AG09319 (cell line): ENCODE results near the gene PDE8A.

ENCODE experiments used
- DNase-seq: peaks from one replicate; pipeline ENCODE4 v3.0.0-alpha.2; 2010; ENCODE audit warnings: low read depth; ENCODE audit errors: extremely low read depth
- TF ChIP-seq, protein P1 (sequence below): IDR thresholded peaks from 2 replicates; pipeline ENCODE4 v1.5.1; 2011; ENCODE audit warnings: low read depth, mild to moderate bottlenecking, inconsistent platforms, low read length, moderate library complexity

Gene PDE8A

DNA sequence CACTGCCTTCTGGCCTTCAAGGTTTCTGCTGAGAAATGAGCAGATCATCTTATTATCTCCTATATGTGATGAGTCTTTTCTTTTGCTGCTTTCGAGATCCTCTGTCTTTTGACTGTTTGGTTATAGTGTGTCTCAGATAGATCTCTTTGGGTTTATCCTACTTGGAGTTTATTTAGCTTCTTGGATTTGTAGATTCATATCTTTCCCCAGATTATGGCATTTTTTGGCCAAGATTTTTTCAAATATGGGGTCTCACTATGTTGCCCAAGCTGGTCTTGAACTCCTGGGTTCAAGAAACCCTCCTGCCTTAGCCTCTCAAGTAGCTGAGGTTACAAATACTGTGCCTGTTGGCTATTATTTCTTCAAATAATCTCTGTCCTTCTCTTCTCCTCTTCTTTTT is 150.3 kb downstream of the PDE8A start:
- TF ChIP-seq, protein P1, sequence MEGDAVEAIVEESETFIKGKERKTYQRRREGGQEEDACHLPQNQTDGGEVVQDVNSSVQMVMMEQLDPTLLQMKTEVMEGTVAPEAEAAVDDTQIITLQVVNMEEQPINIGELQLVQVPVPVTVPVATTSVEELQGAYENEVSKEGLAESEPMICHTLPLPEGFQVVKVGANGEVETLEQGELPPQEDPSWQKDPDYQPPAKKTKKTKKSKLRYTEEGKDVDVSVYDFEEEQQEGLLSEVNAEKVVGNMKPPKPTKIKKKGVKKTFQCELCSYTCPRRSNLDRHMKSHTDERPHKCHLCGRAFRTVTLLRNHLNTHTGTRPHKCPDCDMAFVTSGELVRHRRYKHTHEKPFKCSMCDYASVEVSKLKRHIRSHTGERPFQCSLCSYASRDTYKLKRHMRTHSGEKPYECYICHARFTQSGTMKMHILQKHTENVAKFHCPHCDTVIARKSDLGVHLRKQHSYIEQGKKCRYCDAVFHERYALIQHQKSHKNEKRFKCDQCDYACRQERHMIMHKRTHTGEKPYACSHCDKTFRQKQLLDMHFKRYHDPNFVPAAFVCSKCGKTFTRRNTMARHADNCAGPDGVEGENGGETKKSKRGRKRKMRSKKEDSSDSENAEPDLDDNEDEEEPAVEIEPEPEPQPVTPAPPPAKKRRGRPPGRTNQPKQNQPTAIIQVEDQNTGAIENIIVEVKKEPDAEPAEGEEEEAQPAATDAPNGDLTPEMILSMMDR = no peak
- DNase-seq = no peak

DNA sequence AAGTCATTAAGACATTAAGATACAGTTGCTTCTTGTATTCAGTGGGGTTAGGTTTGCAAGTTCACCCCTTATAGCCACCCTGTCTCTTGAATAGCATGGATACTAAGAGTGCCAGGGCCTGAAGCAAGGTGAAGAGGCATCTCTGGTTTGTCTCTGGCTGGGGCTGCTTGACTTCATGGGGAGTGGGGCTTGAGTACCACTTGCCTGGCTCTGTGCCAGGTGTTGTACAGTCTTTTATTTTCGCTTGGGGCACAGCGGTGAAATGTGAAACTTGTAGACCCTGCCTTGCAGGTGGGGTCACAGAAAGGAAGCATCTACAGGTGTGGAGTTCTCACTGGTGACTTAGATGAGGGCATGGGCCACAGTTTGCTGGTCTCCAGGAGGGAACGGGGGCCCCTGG is 152.1 kb downstream of the PDE8A start:
- TF ChIP-seq, protein P1 = no peak
- no peak for DNase-seq

DNA sequence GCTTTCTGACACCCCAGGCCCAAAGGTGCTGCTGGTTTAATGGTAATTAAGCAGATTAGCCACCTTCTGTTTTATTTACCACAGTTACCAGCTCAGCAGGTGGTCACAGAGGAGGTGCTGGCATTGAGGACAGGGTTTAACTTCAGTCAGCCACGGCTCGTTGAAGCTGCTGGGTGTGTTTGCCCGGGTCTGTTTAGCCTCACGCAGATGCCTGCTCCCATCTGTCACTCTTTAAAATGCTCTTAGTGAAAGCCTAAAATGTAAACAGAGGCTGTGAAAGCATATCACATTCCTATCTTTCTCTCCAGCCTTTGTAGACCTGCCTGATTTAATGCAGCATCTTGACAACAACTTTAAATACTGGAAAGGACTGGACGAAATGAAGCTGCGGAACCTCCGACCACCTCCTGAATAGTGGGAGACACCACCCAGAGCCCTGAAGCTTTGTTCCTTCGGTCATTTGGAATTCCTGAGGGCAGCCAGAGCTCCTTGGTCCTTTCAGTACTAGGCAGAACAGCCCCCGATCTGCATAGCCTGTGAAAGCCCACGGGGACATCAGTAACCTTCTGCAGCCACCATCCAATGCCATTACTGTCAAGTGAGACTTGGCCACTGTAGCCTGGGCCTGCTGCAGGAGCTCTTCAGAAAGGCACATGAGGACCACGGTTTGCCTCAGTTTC is 156.0 kb downstream of the PDE8A start:
- DNase-seq = no peak
- TF ChIP-seq, protein P1 = no peak

DNA sequence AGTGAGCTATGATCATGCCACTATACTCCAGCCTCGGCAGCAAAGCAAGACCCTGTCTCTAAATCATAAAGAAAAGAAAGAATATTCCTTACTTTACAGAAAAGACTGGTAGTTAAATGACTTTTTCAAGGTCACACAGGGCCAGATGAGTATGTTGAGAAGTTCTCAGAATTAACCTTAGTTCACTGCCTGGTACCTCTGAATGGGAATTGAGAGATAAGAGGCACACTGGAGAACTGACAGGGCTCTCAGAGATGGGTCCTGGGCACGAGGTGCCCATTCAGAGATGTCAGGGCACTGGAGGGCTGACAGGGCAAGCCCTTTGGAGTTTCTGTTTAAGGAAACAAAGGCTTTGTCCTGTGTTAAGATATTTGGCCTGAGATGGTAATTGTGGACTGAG is 157.7 kb downstream of the PDE8A start:
- TF ChIP-seq, protein P1 = no peak
- DNase-seq = no peak

DNA sequence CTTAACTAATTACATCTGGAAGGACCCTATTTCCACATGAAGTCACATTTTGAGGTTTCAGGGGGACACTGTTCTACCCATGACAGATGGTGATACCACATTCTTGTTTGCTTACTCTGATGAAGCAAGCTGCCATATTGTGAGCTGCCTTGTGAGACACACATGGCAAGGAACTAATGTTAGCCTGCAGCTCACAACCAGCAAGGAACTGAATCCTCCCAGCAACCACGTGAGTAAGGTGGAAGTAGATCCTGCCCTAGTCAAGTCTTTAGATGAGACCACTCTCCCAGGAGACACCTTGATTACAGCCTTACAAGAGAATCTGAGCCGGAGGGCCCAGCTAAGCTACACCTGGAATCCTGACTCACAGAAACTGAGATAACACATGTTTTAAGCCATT is 160.1 kb downstream of the PDE8A start:
- TF ChIP-seq, protein P1 = no peak
- no peak for DNase-seq

DNA sequence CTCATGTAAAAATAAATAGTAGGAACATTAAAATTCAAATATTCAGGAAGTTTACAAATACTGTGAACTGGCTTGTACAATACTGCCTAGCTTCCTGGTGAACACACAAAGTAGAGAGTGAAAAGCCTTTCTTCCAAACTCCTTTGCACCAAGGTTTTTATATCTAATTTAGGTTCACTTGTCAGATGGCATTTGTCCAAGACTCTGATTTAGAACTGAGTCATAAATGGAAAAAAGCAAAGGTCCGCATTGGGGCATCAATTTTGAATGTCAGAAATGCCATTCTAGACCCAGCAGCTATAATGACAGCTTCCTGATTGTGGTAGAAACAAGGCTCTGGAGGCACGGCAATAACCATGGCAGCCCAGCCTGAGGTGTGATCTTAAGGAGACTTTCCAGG is 160.7 kb downstream of the PDE8A start:
- DNase-seq = peak; percentile 4

DNA sequence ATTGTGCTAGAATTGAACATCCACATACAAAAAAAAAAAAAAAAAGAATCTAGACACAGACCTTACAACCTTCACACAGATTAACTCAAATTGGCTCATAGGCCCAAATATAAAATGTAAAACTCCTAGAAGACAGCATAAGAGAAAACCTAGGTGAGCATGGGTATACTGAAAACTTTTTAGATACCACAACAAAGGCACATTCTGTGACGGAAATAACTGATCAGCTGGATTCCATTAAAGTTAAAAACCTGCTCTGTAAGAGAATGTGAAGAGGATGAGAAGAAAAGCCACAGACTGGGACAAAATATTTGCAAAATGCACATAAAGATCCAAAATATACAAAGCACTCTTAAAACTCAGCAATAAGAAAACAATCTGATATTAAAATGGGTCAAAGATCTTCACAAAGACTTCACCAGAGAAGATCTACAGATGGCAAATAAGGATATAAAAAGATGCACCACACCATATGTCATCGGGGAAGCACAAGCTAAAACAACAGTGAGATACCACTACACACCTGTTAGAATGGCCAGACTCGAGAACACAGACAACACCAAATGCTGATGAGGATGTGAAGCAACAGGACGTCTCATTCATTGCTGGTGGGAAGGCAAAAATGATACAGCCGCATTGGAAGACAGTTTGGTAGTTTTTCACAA is 167.9 kb downstream of the PDE8A start:
- DNase-seq = no peak
- TF ChIP-seq, protein P1 = no peak

More for the DNA sequence above, 160.7 kb downstream of the PDE8A start:
- TF ChIP-seq, protein P1 = no peak
